Ammon's horn (tissue), 1 donor: ENCODE data around the gene HBG1.
"Not testable (repeated sequence)": the region's sequence is repeated elsewhere in the genome, so short reads cannot be mapped to it uniquely, and the experiment has no call there.

Experiments
- DNase-seq: peaks from one replicate; pipeline ENCODE4 v3.0.0-alpha.2; 2016; ENCODE audit warnings: low spot score

Gene HBG1

GRCh38 chr11:5249807-5250396 lies at the start of gene HBG1:
TSS of gene HBG1 (minus strand) at chr11:5249857. CDS start at chr11:5249804, 53 bp downstream.
- not testable (repeated sequence) for DNase-seq

- no peak for DNase-seq
Measured at GRCh38 chr11:5298451-5298850, 48.8 kb upstream of the HBG1 start.

- no peak for DNase-seq
Measured at GRCh38 chr11:5297721-5298323, 48.2 kb upstream of the HBG1 start.

GRCh38 chr11:5294342-5294995 lies 44.8 kb upstream of the HBG1 start:
- not testable (repeated sequence) for DNase-seq

GRCh38 chr11:5293028-5293427 lies 43.4 kb upstream of the HBG1 start:
- DNase-seq: no peak

GRCh38 chr11:5291207-5291838 lies 41.7 kb upstream of the HBG1 start:
- DNase-seq: no peak

- no peak for DNase-seq
Measured at GRCh38 chr11:5290106-5290505, 40.4 kb upstream of the HBG1 start.

GRCh38 chr11:5289696-5290095 lies 40.0 kb upstream of the HBG1 start:
- no peak for DNase-seq

GRCh38 chr11:5288906-5289550 lies 39.4 kb upstream of the HBG1 start:
- no peak for DNase-seq

- DNase-seq: no peak
Measured at GRCh38 chr11:5288108-5288905, 38.6 kb upstream of the HBG1 start.

- DNase-seq: no peak
Measured at GRCh38 chr11:5286901-5287300, 37.2 kb upstream of the HBG1 start.

- DNase-seq: no peak
Measured at GRCh38 chr11:5286351-5286750, 36.7 kb upstream of the HBG1 start.

- DNase-seq: no peak
Measured at GRCh38 chr11:5285703-5286340, 36.2 kb upstream of the HBG1 start.

GRCh38 chr11:5284637-5285036 lies 35.0 kb upstream of the HBG1 start:
- DNase-seq: no peak

- DNase-seq: no peak
Measured at GRCh38 chr11:5283882-5284281, 34.2 kb upstream of the HBG1 start.

GRCh38 chr11:5283086-5283485 lies 33.4 kb upstream of the HBG1 start:
- DNase-seq: no peak

- no peak for DNase-seq
Measured at GRCh38 chr11:5282628-5283027, 33.0 kb upstream of the HBG1 start.

- no peak for DNase-seq
Measured at GRCh38 chr11:5281596-5281995, 31.9 kb upstream of the HBG1 start.

GRCh38 chr11:5280582-5281102 lies 31.0 kb upstream of the HBG1 start:
- no peak for DNase-seq

- DNase-seq: no peak
Measured at GRCh38 chr11:5279471-5280090, 29.9 kb upstream of the HBG1 start.
